H1 (cell line): ENCODE data around the gene PRR35. TPM values are rescaled to one million over a fixed set of nuclear protein-coding genes. Genes with fewer than 3 reads are reported as not detected.

Experiments
- CBX5 ChIP-seq: fragments of 300-800, 300-1000 bp; sonication (generic); IDR thresholded peaks from 2 replicates; pipeline ENCODE4 v1.7.1; 2016; ENCODE audit warnings: antibody characterized with exemption, low read length, low read depth
- CTCF ChIP-seq, 3 experiments: IDR thresholded peaks; 1 replicate in 2 of 3; 2 replicates in 1 of 3; pipeline versions ENCODE4 v1.5.1 to v1.6.1; 2011; ENCODE audit warnings: low read length in 3 of 3, mild to moderate bottlenecking in 3 of 3, inconsistent platforms in 2 of 3, low read depth in 1 of 3, moderate library complexity in 1 of 3; ENCODE audit not compliant: insufficient read depth in 1 of 3; ENCODE audit errors: control extremely low read depth in 1 of 3
- RAD21 ChIP-seq, 2 experiments: IDR thresholded peaks in 1 of 2; conservative IDR thresholded peaks in 1 of 2; 2 replicates each; pipeline ENCODE4 v1.6.1; 2011; ENCODE audit warnings: low read depth in 2 of 2, low read length in 2 of 2, improper control_type of control experiment in 1 of 2, inconsistent platforms in 1 of 2, mild to moderate bottlenecking in 1 of 2, moderate library complexity in 1 of 2
- RFX5 ChIP-seq: IDR thresholded peaks from 2 replicates; pipeline ENCODE4 v1.6.1; 2011; ENCODE audit warnings: low read depth, low read length, improper control_type of control experiment, borderline replicate concordance
- TCF12 ChIP-seq: IDR thresholded peaks from 2 replicates; pipeline ENCODE4 v1.6.1; 2011; ENCODE audit warnings: low read depth, mild to moderate bottlenecking, low read length
- polyA plus RNA-seq, 7 experiments: library from polyadenylated mRNA; depleted of rRNA in 3 of 7; stranded (reverse) in 5 of 7; unstranded in 2 of 7; fragments of >200 nt in 5 of 7; fragments of 200-250 nt in 2 of 7; gene quantifications; 1 replicate in 5 of 7; 2 replicates in 1 of 7; 4 replicates in 1 of 7; pipeline versions ENCODE4 v1.2.1 to v1.2.3, GENCODE V29; 2011 to 2013; ENCODE audit warnings: missing spikeins in 2 of 7, mixed read lengths in 2 of 7
- total RNA-seq: library from RNA; stranded (reverse); fragmentation: NEBNext Ultra II Directional; extraction: Animal tissue kit (Norgen Biotek cat#: 25700); gene quantifications from 2 replicates; pipeline ENCODE4 v1.2.1, GENCODE V29; 2021

Gene PRR35
- total and polyA plus RNA-seq, 2 of the 8 experiments (the other 6 are each of a cell fraction or from before 2014, with no cell fraction given): 0.38 to 0.50 TPM

GRCh38 chr16:577796-578195 is 17.6 kb downstream of the PRR35 start (continued):
- no peak for TF ChIP-seq CTCF (IDR thresholded peaks at IDR 0.05; ENCODE audit: control extremely low read depth in 1 of 3, insufficient read depth in 1 of 3, low read depth in 1 of 3, low read length in 3 of 3)
- no peak for TF ChIP-seq CBX5
- TF ChIP-seq TCF12: no peak
- no peak for TF ChIP-seq RFX5
- TF ChIP-seq RAD21 (IDR thresholded peaks at IDR 0.05 in 1 of 2, conservative IDR thresholded peaks at IDR 0.05 in 1 of 2; ENCODE audit: low read depth in 2 of 2, low read length in 2 of 2): no peak
